NK-92 (cell line): Measurements from ENCODE around the gene CSNK1G2.

Experiments used
- DNase-seq: peaks from one replicate; lab custom pipeline; 2025; ENCODE audit not compliant: unreplicated experiment; lab: John Stamatoyannopoulos, UW

Gene CSNK1G2

GRCh38 chr19:2014731-2015607 is 74.0 kb downstream of the CSNK1G2 start:
- no peak for DNase-seq

- DNase-seq, result no peak
These were observed 74.6 kb downstream of the CSNK1G2 start, which contains the start of gene BTBD2 for GRCh38 chr19:2015608-2015950. BTBD2 (minus strand) TSS chr19:2015714; CDS start chr19:2015703, 11 bp downstream.

- no peak for DNase-seq
These were observed 75.3 kb downstream of the CSNK1G2 start for GRCh38 chr19:2016041-2016807.

- DNase-seq, result no peak
These were observed 77.8 kb downstream of the CSNK1G2 start for GRCh38 chr19:2018752-2019151.

- no peak for DNase-seq
These were observed 80.6 kb downstream of the CSNK1G2 start for GRCh38 chr19:2021453-2022140.

GRCh38 chr19:2022289-2022688 is 81.3 kb downstream of the CSNK1G2 start:
- no peak for DNase-seq

- no peak for DNase-seq
These were observed 85.8 kb downstream of the CSNK1G2 start for GRCh38 chr19:2026770-2027169.

- DNase-seq, result no peak
These were observed 86.4 kb downstream of the CSNK1G2 start for GRCh38 chr19:2027361-2027760.
